Measurements from ENCODE around the gene GABRG3. TPM values are rescaled to one million over a fixed set of nuclear protein-coding genes. Genes with fewer than 3 reads are reported as not detected.

Gene GABRG3
- total and polyA plus RNA-seq, 2 of the 4 experiments (the other 2 are of a cell fraction) = not detected

DNA sequence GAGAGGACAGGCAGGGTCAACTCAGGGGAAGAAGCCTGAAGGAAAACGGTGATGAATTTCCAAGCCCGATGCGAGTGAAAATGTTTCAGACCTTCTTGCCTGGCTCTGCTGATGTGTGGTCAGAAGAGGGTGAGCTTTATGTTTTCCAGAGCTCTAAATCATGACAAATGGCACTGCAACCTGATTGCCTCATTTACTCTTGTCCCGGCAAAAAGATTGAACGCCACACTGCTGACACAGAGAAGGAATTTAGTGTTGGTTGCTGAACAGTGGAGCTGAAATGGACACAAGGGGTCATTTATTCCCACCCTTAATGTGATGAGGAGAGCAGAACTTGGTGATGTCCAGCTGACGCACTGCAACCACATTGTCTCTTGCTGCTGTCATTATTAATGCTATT, 36.1 kb upstream of the GABRG3 start:
- ATAC-seq (ENCODE audit: low read depth) = no peak
- Histone ChIP-seq H3K9ac (ENCODE audit: low read depth, low read length) (no peak overlapping the region), H3K9me1 (ENCODE audit: insufficient read depth, low read length) (no peaks in the 10 kb centered on the region), H3K56ac (ENCODE audit: extremely low read depth, insufficient read depth, low read length) (no peak overlapping the region), H4K91ac (ENCODE audit: insufficient read depth, low read depth, low read length) (no peak overlapping the region), H4K5ac (ENCODE audit: low read depth, low read length) (no peak overlapping the region), H2BK20ac (ENCODE audit: low read depth, low read length) (no peak overlapping the region), H3K27me3 (ENCODE audit: control insufficient read depth, insufficient read depth, low read length) (no peaks in the 10 kb centered on the region), H2AFZ (replicated peaks; ENCODE audit: low read length, poor library complexity) (no peak overlapping the region), H3K18ac (ENCODE audit: low read depth, low read length) (no peak overlapping the region), H2AK9ac (replicated peaks; ENCODE audit: low read depth, low read length, poor library complexity) (no peak overlapping the region), H2BK15ac (ENCODE audit: low read depth, low read length) (no peak overlapping the region), H3K36me3 (ENCODE audit: control insufficient read depth, insufficient read depth, low read length) (no peaks in the 10 kb centered on the region), H3K27ac (ENCODE audit: insufficient read depth, low read length) (no peak overlapping the region), H4K8ac (ENCODE audit: low read depth in 2 of 2, low read length in 2 of 2) (no peak overlapping the region), H3K4me2 (ENCODE audit: low read depth, low read length) (no peak overlapping the region), H3K23ac (ENCODE audit: low read depth, low read length) (no peak overlapping the region), H2AK5ac (ENCODE audit: low read depth, low read length) (no peak overlapping the region), H3K79me1 (ENCODE audit: low read depth in 1 of 2, low read length in 2 of 2) (no peaks in the 10 kb centered on the region), H3K14ac (replicated peaks; ENCODE audit: low read depth, low read length) (no peak overlapping the region), H2BK120ac (ENCODE audit: low read depth, low read length) (no peak overlapping the region), H3K4me3 (ENCODE audit: insufficient read depth, low read depth, low read length) (no peak overlapping the region), H3K9me3 (ENCODE audit: control insufficient read depth, insufficient read depth, low read length) (peaks cover 32% of the 10 kb centered on the region), H2BK5ac (ENCODE audit: low read depth, low read length, poor library complexity, severe bottlenecking) (no peak overlapping the region), H4K20me1 (ENCODE audit: insufficient read depth, low read length) (no peaks in the 10 kb centered on the region), H3K4ac (ENCODE audit: low read depth, low read length) (no peak overlapping the region), H3K4me1 (ENCODE audit: control insufficient read depth, insufficient read depth, low read length) (no peaks in the 10 kb centered on the region)
- 94% methylated on average over 3 of the region's 6 CpGs; no CpG with 5 or more reads in 1 of the 2 experiments for WGBS, 2 experiments (ENCODE audit: extremely low coverage in 2 of 2, insufficient read length in 1 of 2)
- dilution Hi-C loops (cut with HindIII; ENCODE audit: low sequenced_read_pairs, unreplicated experiment) = no loop called here
- in situ Hi-C loops (cut with MboI; ENCODE audit: low sequenced_read_pairs) = no loop called here
- intact Hi-C loops (cut with micrococcal nuclease) = no loop called here
- no TSS peak for BruUV-seq (replicated peaks)
- ChIA-PET POLR2A (ENCODE audit: unreplicated experiment) (no interaction called here), CTCF (no interaction called here)
- TF ChIP-seq RFX5 (IDR thresholded peaks at IDR 0.05; ENCODE audit: low read depth, low read length) (no peak), CEBPB (IDR thresholded peaks at IDR 0.05; ENCODE audit: low read depth, low read length) (no peak), MXI1 (IDR thresholded peaks at IDR 0.05; ENCODE audit: borderline replicate concordance, low read depth, low read length) (no peak), CHD1 (IDR thresholded peaks at IDR 0.05; ENCODE audit: low read depth, low read length) (no peak), POLR2A (IDR thresholded peaks at IDR 0.05; ENCODE audit: low read depth, low read length) (no peak)
- DNase-seq = no peak

All from IMR-90 (cell line).